GM03348 (cell line): ENCODE measurements around the gene RPS6KA2.

Source experiments
- DNase-seq: peaks from one replicate; pipeline ENCODE4 v3.0.0; 2012; ENCODE audit warnings: low spot score

Gene RPS6KA2

DNA sequence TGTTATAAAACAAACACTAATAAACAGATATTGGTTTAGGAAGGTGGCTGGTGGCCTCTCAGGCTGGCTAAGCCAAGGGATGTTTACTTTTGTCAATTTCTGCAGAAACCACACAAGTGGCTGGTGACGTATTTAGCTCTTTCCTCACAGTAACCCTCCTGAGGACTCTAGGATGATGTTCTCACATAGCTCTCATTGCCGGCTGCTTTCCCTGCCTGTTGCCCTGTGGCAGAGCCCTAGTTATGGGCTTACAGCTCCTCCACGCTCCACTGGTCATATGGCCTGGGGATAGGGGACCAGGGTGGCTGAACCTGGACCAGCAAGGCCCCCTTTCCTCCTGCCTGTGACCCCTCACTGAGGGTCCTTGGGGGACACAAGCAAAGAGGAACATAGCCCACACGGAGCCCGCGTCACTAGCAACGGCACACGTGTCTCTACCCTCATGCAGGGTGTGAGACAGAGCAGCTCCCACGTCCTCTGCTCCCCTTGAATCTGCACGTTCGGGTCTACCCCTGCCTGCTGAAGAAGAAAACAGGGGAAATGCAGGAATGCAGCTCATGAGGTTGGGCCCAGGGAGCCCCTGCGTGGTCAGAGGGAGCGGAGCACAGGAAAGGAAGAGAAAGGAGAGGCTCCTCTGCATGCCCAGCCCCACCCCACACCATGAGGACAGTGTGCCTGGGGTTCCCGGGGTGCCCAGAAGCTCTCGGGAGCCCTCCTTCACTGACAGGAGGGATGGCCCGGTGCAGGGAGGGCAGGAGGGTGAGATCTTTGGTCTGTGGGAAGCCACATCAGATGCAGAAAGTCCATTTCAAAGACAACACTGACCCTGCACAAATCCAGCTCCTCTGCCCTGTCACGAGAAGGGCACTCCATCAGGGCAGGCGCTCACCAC lies 54.4 kb downstream of the RPS6KA2 start:
- DNase-seq = no peak

DNA sequence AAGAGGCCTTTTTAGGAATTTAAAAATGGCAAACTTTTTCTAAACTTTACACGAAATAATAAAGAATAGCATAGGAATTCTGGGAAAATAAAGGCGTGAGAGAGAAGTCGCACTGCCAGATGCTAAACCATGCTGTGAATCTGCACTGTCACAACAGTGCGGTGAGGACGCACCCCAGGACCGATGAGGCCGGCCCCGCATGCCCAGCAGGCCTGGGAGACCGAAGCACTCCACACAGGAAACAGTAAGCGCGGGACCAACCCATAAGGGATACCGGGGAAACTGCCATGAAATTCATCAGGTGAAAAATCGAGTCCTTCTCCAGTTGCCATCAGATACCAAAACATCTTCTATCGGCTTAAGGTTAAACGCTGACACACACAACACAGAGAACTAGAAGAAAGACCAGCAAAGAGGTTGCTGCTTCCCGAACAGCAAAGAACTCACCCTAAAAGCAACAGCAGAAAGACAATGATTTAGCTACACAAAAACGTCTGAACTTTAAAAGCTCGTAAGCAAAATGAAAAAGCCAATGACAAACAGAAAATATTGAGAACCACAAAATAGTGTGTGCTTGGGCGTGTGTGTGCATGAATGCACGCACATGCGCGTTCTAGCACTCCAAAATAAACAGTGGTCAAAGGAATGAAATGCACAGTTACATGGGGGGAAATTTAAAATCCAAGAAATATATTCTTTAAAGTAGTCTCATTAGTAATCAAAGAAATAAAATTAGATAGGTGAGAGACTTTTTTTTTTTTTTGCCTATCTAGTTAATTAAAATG lies 55.9 kb downstream of the RPS6KA2 start:
- DNase-seq = no peak

DNA sequence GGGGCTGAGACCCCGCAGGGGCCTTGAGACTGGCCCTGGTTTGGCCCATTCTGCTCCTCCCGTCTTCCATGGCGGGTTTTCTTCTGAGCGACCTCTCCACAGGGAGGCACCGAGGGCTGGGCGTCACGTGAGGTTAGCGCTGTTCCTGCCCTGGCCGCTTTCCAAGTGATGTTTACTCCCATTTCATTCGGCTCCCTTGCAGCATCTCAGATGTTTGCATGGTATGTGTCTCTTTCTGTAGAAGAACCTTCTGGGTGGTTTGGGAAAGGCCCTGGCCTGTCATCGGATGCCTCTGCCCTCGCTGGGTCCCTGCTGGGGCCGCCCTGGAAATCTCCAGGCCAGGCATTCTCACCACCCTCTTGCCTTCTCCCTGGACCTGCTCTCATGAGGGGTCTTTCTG lies 57.8 kb downstream of the RPS6KA2 start:
- DNase-seq = no peak

DNA sequence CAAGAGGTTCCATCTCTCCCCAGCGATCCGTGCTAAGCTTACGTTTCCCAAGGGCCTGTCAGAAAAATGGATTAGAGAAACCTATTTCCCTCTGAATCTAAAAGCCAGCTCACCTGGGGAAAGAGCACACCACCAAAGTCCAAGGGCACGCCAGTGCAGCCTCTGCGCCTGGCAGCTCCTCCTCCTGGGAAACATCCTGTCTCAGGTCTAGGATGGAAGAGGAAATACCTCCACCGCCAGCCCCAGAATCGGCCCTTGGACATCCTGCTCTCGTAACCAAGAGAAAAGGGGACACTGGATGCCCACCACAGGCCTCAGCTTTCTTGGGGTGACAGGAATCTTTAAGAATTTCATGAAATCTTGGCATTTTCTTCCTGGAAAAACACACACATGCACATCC lies 59.2 kb downstream of the RPS6KA2 start:
- DNase-seq = no peak

DNA sequence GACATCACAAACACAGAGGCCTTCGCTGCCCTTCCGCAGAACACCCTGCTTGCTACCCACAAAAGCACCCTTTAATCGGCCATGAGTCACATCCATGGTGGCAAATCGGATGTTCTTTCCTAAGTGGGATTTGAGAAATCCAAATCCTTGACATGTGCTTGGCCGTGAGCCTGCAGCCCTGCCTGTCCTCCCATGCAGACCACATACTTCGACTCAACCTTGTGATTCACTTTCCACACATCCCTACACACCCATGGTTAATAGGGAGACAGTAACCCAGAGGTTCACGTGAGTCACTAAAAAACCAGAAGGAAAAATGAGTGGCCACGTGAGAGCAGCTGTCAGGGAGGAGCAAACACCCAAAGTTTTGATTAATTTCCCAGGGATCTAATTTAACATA lies 59.9 kb downstream of the RPS6KA2 start:
- peak; percentile 84 for DNase-seq

DNA sequence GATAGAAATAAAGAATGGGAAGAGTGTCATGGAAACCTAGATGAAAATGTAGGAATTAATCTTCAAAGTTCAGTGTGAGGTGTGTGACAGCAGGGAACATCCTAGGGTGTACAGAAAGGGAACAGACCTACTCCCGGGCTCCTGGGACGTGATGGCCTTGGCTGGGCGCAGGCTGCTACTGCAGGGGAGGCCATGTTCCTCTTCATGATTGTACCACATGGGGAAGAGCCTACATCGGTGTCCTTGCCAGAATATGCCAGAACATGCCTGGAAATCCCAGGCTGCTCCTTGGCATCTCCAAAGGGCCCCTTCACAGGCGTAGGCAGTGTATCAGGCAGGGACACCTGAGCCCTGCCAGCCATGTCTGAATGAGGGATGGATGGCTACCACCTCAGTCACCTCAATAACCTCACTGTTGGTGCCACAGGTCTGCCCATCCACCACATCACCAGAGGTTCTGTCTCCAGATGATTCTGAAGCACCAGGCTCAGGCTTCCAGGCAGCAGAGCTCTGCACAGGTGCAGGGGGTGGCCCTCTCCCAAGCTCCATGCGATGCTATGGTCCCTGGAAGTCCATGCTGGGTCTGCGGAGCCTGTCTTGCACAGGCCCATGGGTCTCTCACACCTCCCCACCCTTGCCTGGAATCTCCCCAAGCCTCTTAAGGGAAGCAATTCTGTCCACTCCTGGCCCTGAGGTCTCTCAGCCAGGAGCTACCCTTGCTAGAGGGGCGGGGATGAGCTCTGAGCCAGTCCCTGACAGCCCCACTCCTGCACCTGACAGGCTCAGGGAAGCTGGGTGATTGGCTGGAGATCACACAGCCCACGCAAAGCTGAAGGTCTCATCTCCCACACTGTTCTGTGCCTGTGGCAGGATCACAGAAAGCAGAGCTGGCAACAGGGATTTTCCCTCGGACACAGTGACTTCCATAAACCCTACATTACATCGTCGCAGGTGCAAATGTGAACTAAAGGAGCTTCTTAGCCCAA lies 60.7 kb downstream of the RPS6KA2 start:
- DNase-seq = no peak

DNA sequence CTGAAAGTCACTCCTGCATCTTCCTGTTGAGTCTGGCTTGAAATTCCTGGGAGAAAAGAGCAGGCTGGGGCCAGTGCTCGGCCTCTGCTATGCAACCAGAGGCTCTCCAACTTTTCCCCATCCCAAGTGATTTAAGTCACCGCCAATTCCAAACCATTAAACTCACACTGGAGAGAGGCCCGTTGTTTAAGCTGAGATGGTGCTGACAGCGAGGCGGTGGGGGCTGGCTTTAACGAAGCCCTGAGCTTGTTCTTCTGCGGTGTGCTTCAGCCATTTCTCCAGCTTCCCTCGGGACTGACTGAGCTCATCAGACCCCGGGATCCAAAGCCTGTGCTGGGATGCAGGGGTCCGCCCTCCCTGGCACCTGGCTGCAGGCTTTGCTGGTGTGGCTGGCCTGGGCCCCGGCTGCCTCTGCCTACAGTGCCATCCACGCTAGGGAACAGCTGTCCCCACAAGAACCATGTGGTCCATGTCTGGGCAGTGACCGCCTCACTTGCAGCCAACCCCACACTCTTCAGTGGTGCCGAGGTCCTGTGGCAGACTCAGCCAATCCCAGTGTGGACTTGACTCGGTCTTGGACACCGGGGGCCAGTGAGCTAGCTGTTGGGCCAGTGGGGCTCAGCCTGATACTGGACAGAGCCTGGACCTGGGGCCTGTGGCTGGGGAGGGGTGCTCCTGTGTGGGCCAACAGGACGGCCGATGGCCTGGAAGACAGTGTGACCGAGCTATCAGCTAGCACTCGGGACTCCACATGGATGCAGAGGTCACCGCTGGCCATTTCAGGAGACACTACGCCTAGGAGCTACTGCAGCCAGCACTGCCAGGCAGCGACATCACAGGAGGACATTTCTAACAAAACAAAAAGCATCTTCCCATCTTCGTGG lies 61.7 kb downstream of the RPS6KA2 start:
- DNase-seq = no peak

DNA sequence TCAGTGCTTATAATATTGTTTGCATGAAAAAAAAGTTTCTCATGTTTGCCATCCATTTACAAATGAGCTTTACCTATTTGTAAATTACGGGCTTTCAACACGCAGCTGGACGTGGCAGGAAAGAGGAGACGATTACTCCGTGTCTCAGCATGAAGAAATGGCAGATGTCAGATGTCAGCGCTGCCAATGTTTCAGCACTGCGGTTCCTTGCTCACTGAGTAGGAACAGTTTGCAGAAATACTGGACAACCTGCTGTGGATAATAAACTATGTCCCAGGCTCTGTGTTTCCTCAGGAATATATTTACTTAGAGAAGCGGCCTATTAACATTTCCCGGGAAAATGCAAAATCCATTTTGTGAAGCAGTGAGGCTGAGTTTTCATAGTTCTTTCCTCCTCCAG lies 63.2 kb downstream of the RPS6KA2 start:
- DNase-seq = no peak

DNA sequence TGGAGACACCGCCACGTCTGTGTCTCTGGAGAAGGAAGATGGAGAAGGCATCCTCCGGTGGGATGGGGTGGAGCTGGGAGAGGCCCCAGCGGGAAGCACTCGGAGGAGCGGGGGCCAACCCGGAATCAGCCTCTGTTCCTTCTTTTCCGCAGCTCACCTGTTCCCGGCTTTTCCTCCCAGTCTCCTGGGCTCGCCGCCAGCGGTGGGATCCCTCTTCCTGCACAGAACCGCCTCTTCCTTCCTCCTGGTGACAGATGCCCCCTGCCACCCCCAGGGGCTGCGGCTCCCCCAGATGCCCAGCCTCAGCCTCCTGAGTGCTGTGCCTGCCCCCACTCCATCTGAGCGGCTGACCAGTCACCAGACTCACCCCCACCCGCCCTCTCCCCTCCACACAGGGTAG lies 63.9 kb downstream of the RPS6KA2 start:
- DNase-seq = no peak

DNA sequence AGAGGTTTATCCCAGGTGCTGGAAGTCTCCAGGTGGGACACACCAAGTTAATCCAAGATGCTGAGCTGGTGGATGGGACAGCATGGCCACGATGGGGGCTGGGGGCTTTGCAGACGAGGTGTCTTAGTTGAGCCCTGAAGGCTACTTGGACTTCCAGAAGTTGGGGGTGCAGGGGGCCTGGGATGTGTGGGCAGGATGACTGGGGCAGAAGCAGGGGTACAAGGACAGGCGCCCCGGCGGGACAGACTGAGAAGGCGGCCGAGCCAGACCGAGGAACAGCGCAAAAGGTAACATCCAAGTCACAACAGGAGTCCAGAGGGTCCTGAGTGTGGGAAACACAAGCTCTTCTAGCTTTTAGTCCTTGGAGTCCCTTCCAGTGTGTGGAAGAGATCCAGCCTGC lies 64.3 kb downstream of the RPS6KA2 start:
- no peak for DNase-seq

DNA sequence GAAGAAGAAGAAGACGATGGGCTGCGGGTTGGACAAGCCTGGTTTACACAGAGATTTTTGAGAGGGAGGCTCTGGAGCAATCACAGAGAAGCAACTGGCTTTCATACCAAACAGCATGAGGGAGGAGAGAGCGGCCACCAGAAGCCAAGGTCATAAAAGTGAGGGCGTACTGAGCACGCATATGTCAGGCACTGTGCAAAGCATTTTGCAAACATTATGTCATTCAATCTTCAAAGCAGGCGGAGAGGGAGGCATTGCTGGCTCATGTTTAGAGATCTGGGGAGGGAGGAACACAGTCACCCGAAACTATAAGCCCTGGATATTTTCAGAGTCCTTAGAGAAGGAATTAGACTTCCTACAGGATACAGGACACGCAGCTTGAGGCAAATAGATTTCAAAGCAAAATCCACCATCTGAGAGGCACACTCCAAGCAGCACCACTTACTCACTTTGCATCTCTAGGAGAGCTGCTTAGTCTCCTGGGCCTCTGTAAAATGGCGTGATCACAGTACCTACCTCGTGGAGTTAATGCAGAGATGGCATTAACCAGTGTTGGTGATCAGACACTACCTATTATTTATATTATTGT lies 65.2 kb downstream of the RPS6KA2 start:
- peak; percentile 79 for DNase-seq

DNA sequence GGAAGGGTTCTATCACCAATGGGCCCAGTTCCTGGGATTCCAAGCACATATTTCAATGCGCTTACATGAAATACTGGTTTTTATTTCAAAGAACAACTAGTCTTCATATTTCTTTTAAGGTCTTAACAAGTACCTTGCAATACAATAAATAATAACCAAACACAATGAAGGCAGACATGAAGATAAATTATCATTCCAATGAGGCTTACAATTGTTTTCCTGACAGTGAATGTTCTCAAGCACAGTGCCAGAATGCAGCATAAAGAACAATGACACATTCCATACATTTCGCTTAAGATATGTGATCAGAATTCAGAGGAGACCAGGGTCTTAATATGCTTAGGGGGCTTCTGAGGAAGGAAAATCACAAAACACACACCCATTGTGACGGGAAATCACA lies 66.8 kb downstream of the RPS6KA2 start:
- no peak for DNase-seq

DNA sequence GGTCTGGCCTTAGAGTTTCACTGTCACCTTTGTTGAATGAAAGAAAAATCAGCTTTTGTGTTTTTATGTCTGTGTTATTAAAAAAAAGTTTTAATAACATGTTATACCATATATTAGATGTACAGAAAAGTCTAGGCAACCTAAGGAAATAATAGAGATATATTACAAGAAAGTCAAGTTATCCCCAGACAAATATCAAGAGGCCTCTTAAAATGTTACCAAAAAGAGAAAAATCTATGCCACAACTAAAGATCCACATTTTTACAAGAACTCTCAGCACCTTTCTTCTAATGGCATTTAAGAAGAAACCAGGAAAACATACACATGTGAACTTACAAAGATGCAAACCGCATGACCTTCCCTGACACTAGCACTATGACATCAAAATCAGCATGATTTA lies 67.4 kb downstream of the RPS6KA2 start:
- DNase-seq = no peak

DNA sequence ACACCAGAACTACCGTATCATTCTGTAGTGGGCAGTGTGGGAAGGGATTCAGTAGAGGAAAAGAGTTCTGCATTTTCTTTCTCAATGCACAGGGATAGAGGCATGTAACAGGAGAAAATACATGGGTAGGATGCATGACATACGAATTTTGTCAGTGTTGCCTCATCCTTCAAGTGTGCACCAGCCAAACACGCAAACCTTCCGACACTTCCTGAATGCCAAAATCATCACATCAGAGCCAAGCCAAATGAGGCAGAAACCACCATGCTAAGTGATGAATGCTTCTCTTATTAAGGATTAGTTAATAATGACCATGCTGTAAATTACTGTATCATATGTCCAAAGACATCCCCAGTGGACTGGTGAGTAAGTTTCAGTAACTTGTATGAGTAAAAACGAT lies 67.8 kb downstream of the RPS6KA2 start:
- no peak for DNase-seq

DNA sequence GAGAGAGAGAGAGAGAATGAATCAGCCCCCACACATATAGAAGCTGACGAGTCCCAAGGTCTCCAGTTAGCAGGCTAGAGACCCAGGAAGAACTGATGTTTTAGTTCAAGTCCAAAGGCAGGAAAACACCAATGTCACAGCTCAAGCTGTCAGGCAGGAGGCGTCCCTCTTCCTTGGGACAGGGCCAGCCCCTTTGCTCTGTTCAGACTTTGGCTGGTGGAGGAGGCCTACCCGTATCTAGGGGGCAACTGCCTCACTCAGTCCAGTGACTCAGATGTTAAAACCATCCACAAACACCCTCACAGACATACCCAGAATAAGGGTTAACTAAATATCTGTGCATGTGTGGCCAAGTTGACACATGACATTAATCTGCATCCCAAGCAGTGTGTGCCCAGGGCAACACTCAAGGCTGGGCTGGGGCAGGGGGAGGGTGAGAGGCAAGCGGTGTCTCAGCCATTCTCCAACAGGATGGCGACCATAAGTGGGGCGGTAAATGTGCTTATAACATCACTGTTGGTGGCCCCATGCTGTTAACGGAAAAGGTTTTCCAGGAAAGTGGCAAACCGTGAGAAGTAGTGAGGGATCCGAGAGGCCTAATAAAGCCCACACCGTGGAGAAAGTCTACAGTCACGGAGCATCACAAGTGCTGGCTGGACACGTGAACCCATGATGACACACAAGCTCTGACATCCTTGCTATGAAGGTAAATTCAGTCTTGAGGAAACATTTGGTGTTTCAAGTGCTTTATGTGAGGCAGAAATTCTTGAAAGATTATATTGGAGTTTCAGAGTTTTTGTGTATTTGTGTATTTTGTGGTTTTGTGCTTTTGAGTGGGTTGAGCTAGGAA lies 68.7 kb downstream of the RPS6KA2 start:
- DNase-seq = no peak

DNA sequence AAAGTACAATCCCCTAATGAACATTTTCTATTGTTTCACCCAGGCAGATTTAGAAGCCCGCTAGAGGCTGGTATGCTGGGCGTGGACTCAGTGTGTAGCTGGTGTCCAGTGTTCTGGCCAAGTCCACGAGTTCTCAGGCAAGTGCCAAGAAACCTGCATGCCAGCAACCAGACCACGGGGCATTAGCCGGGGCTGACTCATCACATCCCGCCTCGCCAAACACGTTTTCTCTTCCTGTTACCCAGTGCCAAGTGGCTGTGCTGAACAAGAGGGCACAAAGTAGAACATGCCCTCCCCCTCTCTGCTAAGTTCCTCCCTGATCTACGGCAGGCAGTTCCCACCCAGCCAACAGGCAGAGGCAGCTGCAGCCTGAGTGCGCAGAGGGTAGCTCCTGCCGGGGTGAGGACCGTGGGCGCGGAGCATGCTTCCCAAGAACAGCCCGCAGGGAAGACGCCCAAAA lies 70.2 kb downstream of the RPS6KA2 start:
- DNase-seq = peak; percentile 72

DNA sequence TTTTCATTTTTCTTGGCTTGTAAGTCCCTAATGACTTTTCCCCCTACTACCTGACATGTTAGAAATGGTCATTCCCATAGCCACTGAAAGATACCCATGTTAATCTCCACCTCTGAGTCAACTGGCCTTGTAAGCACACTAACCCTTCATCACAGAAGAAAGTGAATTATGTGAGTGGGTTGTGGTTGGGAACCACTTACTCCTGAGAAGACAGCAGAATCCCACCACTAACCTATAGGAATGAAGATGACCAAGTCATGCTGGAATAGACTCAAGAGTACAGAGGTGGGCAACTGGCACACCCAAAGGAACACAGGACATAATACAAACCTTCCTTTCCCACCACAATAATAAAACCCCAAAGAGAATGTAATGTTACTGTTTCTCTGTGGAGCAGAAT lies 70.7 kb downstream of the RPS6KA2 start:
- no peak for DNase-seq

DNA sequence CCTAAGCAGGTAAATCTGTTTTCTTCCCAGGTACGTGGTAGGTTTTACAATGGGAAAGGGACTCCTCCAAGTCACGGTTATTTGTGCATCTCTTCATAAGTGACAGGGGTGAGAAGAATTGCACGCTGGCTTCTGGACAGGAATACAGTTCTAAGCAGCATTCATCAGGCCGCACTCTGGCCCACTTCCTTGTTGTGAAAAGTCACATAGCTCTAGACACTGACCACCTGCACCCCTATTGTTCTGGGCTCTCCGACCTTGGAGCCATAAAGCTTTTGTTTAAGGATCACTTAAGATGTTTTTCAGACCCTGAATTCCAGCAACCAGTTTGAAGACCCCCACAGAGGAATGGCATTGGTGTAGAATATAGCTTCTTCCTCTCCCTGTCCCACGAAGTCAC lies 72.0 kb downstream of the RPS6KA2 start:
- DNase-seq = no peak

DNA sequence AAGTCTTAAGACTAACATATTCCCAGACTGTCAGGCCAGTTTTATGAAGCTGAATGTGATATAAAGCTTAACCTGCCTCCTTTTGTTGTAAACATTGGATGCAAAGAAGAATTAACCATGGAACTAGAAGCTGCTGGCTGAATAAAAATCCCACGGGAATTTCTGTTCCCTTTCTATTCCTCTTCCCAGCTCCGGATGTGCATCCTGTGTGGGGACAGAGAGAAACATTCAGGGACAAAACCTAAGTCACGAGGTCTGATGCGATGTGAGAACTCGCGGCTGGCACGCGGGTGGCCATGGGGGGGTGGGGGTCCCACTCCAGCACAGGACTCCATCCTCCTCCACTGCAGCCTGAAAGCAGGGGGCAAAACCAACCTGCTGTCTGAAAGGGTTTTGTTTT lies 72.7 kb downstream of the RPS6KA2 start:
- no peak for DNase-seq
